Stimulated activated CD4-positive, alpha-beta T cell treated with anti-CD3 and anti-CD28 coated beads, Interleukin-12 subunit alpha, Interleukin-12 subunit beta, amount 100 ng/mL, for 24 hours (primary cell): ENCODE results near the gene DHRS7.
A peak's percentile ranks its signal among the peaks of the same experiment; 100 is the strongest.
"Not testable (repeated sequence)": the region's sequence is repeated elsewhere in the genome, so short reads cannot be mapped to it uniquely, and the experiment has no call there.

Source experiments
- DNase-seq, 2 experiments: peaks; one replicate each; pipeline ENCODE4 v3.0.0-alpha.2; 2020; ENCODE audit warnings: low read depth in 2 of 2

The DHRS7 gene

GRCh38 chr14:60133487-60133886 lies 31.7 kb downstream of the DHRS7 start:
- DNase-seq = no peak

DNA sequence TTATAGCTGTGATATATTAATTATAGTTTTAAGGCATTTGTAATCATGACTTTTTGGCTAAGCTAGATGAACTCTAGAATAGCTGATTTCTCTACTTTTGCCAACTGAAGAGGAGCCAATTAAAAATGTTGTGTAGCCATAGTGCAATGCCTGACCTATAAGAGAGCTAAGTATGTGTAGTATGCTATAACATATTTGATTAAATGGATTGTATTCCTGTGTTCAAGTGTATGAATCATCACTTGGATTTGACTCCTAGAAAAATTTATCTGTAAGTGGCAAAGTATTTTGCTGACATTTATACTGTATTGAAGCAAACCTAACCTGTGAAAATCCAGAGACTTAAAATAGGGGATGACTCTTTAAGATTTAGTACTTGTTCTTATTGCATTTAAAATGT lies 39.3 kb downstream of the DHRS7 start:
- DNase-seq = no peak

DNA sequence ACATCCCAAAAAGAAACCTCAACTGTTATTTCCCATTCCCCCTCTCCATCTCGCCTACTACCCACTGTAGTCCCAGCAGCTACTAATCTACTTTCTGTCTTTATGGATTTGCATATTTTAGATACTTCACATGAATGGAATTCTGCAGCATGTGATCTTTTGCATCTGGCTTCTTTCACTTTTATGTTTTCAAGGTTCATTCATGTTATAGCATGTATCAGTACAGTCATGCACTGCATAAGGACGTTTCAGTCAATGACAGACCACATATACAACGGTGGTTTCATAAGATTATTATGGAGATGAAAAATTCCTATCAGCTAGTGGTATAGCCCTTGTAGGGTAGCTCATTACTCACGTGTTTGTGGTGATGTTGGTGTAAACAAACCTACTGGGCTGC lies 49.0 kb downstream of the DHRS7 start:
- DNase-seq = no peak

DNA sequence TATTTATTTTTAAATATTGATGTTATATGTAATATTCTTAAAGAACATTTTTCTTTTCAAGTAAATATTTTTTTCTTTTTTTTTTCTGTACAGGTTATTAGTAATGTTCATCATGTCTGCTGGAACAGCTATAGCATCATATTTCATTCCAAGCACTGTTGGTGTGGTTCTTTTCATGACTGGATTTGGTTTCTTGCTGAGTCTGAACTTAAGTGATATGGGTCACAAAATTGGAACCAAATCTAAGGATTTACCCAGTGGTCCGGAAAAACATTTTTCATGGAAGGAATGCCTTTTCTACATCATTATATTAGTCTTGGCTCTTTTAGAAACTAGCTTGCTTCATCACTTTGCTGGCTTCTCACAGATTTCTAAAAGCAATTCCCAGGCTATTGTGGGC lies 50.3 kb downstream of the DHRS7 start:
- no peak for DNase-seq

DNA sequence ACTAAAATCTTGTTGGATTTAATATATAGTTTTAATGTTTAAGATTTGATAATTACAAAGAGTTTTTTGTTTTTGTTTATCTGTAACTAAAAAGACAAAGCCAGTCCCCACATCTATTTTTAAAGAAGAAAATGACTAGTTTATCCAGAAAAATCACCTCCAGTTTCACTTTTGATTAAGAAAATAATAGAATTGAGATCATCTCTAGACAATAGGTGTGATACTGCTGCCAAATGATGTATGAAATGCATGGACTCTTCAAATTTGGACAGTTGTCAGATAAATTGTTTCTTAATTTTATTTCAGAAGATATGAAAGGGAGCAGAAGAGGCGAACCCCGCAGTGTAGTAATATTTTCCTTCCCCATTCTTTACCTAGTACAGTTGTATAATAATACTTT lies 53.5 kb downstream of the DHRS7 start:
- DNase-seq = no peak

- no peak for DNase-seq
Measured at GRCh38 chr14:60107477-60107876, 57.7 kb downstream of the DHRS7 start.

- no peak for DNase-seq
Measured at GRCh38 chr14:60106339-60106738, 58.9 kb downstream of the DHRS7 start.

- DNase-seq = no peak
Measured at GRCh38 chr14:60102389-60102788, 62.8 kb downstream of the DHRS7 start.

- no peak for DNase-seq
Measured at GRCh38 chr14:60101786-60102185, 63.4 kb downstream of the DHRS7 start.

DNA sequence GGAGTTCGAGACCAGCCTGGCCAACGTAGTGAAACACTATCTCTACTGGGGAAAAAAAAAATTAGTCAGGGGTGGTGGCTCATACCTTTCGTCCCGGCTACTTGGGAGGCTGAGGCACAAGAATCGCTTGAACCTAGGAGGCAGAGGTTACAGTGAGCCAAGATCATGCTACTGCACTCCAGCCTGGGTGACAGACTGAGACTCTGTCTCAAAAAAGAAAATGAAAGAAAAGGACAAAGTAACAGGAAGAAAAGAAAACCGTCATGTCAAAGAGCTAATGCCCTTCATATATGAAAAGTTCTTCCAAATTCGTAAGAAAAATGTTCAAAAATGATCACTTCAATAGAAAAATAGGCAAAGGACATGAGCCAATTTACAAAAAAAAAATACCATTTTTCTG lies 65.3 kb downstream of the DHRS7 start:
- not testable (repeated sequence) for DNase-seq

GRCh38 chr14:60097974-60098373 lies 67.2 kb downstream of the DHRS7 start:
- no peak for DNase-seq

DNA sequence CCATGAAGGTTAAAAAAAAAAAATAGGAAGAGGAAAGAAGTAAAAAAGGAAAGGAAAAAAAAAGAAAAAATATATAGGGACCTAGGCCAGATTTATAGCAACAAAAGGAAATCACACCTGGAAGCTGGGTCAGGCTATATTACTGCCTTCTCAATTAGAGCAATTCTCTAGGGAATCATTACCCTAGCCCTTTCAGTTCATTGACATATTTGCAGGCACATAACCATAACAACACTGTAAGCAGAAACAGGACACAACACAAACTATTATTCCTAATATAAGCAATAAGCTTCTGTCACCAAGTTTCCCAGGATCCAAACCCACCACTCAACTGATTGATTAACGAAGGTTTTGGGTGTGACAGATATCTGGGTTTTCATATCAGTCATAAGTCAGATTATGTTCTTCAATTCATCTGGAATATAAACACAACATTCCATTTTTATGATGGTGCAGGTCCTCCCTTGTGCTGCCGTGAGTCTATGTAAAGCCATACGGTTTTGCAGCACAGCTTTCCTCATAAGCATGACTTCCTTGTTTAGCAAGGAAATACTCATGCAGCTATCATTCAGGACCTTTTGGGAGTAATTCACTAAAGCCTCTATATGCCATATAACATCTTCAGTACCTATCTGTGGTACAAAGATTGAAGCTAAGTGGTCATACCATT lies 69.3 kb downstream of the DHRS7 start:
- no peak for DNase-seq

- DNase-seq = no peak
Measured at GRCh38 chr14:60095231-60095630, 70.0 kb downstream of the DHRS7 start.

DNA sequence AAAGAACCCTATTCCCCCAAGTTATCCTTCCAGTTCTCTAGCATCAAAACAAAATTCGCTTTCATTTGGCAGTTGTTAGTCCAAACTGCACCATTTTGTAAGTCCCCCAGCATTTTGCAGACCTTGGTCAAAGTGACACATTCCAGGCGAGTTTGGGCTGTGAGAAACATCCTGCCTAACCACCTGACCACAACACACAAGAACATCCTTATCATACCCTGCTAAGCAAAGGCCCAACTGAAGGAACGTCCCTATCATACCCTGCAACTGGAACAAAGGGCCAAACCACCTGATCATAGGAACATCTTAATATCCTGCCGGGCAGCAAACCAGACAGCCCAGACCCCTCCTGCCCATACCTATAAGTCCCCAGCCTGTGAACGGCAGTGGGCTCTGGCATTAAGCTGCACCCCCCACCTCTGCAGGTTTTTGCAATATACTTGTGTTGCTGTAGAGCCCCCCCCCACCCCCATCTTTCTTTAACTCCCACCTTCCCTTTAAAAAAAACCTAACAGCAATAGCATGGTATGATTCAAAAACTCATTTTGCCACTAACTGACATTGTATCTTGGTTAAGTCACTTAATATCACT lies 70.8 kb downstream of the DHRS7 start:
- DNase-seq = peak in 1 of 2 experiments; percentile 2
